B cell (primary cell): ENCODE results near the gene PTPRN2. TPM values are rescaled to one million over a fixed set of nuclear protein-coding genes. Genes with fewer than 3 reads are reported as not detected.

Experiments used
- ATAC-seq: fragments of 200-7000 bp; cut with Tn5 transposase; one replicate; pipeline ENCODE4 v1.10.0; 2021; ENCODE audit warnings: low read depth, mild to moderate bottlenecking, moderate number of reproducible peaks, moderate library complexity
- CTCF ChIA-PET: fragments of 350-600 bp; sonication (Branson Sonifier 250); formaldehyde crosslinking; loops from one replicate; lab custom pipeline; 2021; ENCODE audit warnings: antibody characterized with exemption, inconsistent platforms; lab: Charles Lee
- POLR2A ChIA-PET: fragments of 350-600 bp; sonication (Branson Sonifier 250); formaldehyde crosslinking; loops from one replicate; lab custom pipeline; 2021; ENCODE audit warnings: antibody characterized with exemption; lab: Charles Lee
- DNase-seq: peaks from one replicate; pipeline ENCODE4 v3.0.0; 2013
- H2AFZ ChIP-seq: 2 replicates; pipeline ENCODE4 v1.6.1; 2012; ENCODE audit warnings: mild to moderate bottlenecking, low read depth, low read length; ENCODE audit not compliant: insufficient read depth, poor library complexity, severe bottlenecking
- H3K27ac ChIP-seq, 2 donors: 1 replicate in 1 of 2; 2 replicates in 1 of 2; pipeline ENCODE4 v1.5.1; 2012 to 2013; ENCODE audit warnings: low read length in 2 of 2, mild to moderate bottlenecking in 2 of 2, moderate library complexity in 1 of 2
- H3K27me3 ChIP-seq, 4 experiments: fragments of 200-600 bp in 1 of 4; sonication (generic) in 1 of 4; replicated peaks in 1 of 4; 1 replicate in 2 of 4; 2 replicates in 2 of 4; pipeline versions ENCODE4 v1.6.1 to v1.7.0; 2013 to 2016; ENCODE audit warnings: low read length in 3 of 4, mild to moderate bottlenecking in 2 of 4, mixed read lengths in 1 of 4, moderate library complexity in 1 of 4; ENCODE audit not compliant: insufficient read depth in 4 of 4, control insufficient read depth in 3 of 4; ENCODE audit errors: control extremely low read depth in 1 of 4
- H3K36me3 ChIP-seq, 2 experiments: replicated peaks in 1 of 2; 1 replicate in 1 of 2; 2 replicates in 1 of 2; pipeline versions ENCODE4 v1.6.1 to v1.7.1; 2013; ENCODE audit warnings: low read length in 1 of 2; ENCODE audit not compliant: insufficient read depth in 2 of 2, control insufficient read depth in 1 of 2; ENCODE audit errors: control extremely low read depth in 1 of 2, extremely low read depth in 1 of 2
- H3K4me1 ChIP-seq, 2 donors: fragments of 200-600 bp in 1 of 2; sonication (generic) in 1 of 2; 1 replicate in 1 of 2; 2 replicates in 1 of 2; pipeline versions ENCODE4 v1.5.1 to v1.6.1; 2013 to 2017; ENCODE audit warnings: low read length in 2 of 2; ENCODE audit not compliant: control insufficient read depth in 2 of 2, insufficient read depth in 2 of 2
- H3K4me2 ChIP-seq: replicated peaks from 2 replicates; pipeline ENCODE3; 2012; ENCODE audit warnings: mild to moderate bottlenecking, low read depth, low read length; ENCODE audit not compliant: poor library complexity, severe bottlenecking
- H3K4me3 ChIP-seq, 5 experiments: fragments of 200-600 bp in 1 of 5; sonication (generic) in 1 of 5; 1 replicate in 3 of 5; 2 replicates in 2 of 5; pipeline versions ENCODE4 v1.5.1 to v1.7.0; 2011 to 2016; ENCODE audit warnings: low read length in 4 of 5, mild to moderate bottlenecking in 4 of 5, low read depth in 2 of 5, control low read depth in 1 of 5, moderate library complexity in 1 of 5; ENCODE audit not compliant: insufficient read depth in 1 of 5; ENCODE audit errors: control extremely low read depth in 1 of 5, extremely low read depth in 1 of 5
- H3K79me2 ChIP-seq: fragments of 200-600 bp; sonication (generic); one replicate; pipeline ENCODE4 v1.6.0; 2016; ENCODE audit warnings: low read length; ENCODE audit not compliant: control insufficient read depth, insufficient read depth
- H3K9ac ChIP-seq: fragments of 200-600 bp; sonication (generic); 2 replicates; pipeline ENCODE4 v1.6.1; 2017; ENCODE audit warnings: mild to moderate bottlenecking, low read length, moderate library complexity
- H3K9me3 ChIP-seq, 3 donors: one replicate each; pipeline versions ENCODE4 v1.6.1 to v1.7.1; 2013; ENCODE audit warnings: low read length in 2 of 3; ENCODE audit not compliant: control insufficient read depth in 2 of 3, insufficient read depth in 1 of 3; ENCODE audit errors: control extremely low read depth in 1 of 3
- H4K20me1 ChIP-seq: 2 replicates; pipeline ENCODE4 v1.6.0; 2012; ENCODE audit warnings: mild to moderate bottlenecking, low read length; ENCODE audit not compliant: insufficient read depth, control insufficient read depth, poor library complexity, severe bottlenecking
- H3K27ac Mint-ChIP-seq: one replicate; pipeline ENCODE4 v1.8.0; 2021; ENCODE audit warnings: mixed read lengths
- H3K27me3 Mint-ChIP-seq: one replicate; pipeline ENCODE4 v1.8.0; 2021; ENCODE audit warnings: mixed read lengths
- H3K4me1 Mint-ChIP-seq: one replicate; pipeline ENCODE4 v1.8.0; 2021; ENCODE audit warnings: mixed read lengths
- H3K4me3 Mint-ChIP-seq: one replicate; pipeline ENCODE4 v1.8.0; 2021; ENCODE audit warnings: mixed read lengths
- H3K9me3 Mint-ChIP-seq: one replicate; pipeline ENCODE4 v1.8.0; 2022; ENCODE audit warnings: mixed read lengths; ENCODE audit not compliant: insufficient read depth
- EZH2 ChIP-seq: IDR thresholded peaks from 2 replicates; pipeline ENCODE4 v1.6.1; 2012; ENCODE audit warnings: borderline replicate concordance, low read depth, mild to moderate bottlenecking, moderate library complexity, low read length; ENCODE audit not compliant: insufficient read depth, poor library complexity, severe bottlenecking
- WGBS: methylation state at CpG from one replicate; pipeline ENCODE4 v1.1.5; 2013; ENCODE audit warnings: missing lambda C conversion rate; ENCODE audit not compliant: insufficient coverage; 5-methylcytosine and 5-hydroxymethylcytosine counted together
- intact Hi-C: fragments of 100-400 bp; cut with micrococcal nuclease; formaldehyde crosslinking; loops from one replicate; pipeline ENCODE4 v1.10.0; 2022
- polyA plus RNA-seq: library from polyadenylated mRNA; depleted of rRNA; stranded (reverse); fragments of >200 nt; gene quantifications from 2 replicates; pipeline ENCODE4 v1.2.3, GENCODE V29; 2012
- total RNA-seq, 2 donors: library from RNA; stranded (reverse); fragments of 120-200 nt in 1 of 2; gene quantifications; 1 replicate in 1 of 2; 2 replicates in 1 of 2; pipeline versions ENCODE4 v1.2.3 to v1.2.4, GENCODE V29; 2013 to 2022
- TF ChIP-seq, protein P1 (sequence below): fragments of 200-600 bp; IDR thresholded peaks from one replicate; pipeline ENCODE4 v1.8.0; 2022; ENCODE audit warnings: antibody characterized with exemption, mild to moderate bottlenecking

PTPRN2 gene
- total and polyA plus RNA-seq, 2 donors (not counting 1 experiment from before 2014, with no cell fraction given): 2.0 to 5.0 TPM

DNA sequence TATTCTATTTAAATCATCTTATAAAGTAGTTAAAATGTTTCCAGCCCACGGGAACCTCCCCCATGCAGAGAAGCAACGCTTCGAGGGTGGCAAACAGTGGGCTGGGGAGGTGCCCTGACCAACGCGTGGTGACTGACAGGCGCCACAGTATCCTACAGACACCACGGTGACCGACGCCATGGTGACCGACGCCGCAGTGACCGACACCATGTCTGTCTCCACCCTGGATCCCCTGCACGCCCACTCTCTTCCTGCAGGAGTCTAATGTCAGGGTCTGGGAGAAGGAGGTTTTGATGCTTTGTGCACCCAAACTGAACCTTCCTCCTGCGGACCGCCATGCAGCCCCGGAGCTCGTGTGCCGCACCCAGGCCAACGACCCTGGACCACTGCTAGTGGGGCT, 464.4 kb downstream of the PTPRN2 start:
- Mint-ChIP-seq H3K27me3 (no peaks in the 10 kb centered on the region), H3K27ac (no peak overlapping the region), H3K9me3 (peaks cover 10% of the 10 kb centered on the region), H3K4me1 (no peaks in the 10 kb centered on the region), H3K4me3 (no peak overlapping the region)
- H3K4me1 ChIP-seq: no peaks in the 10 kb centered on the region
- H3K27me3 ChIP-seq: no peaks in the 10 kb centered on the region
- ChIA-PET POLR2A (no interaction called here), CTCF (no interaction called here)
- intact Hi-C loops: no loop called here
- DNase-seq: no peak
- no peak overlapping the region for H3K4me3 ChIP-seq
- no peaks in the 10 kb centered on the region for H3K36me3 ChIP-seq
- no peak overlapping the region for H2AFZ ChIP-seq
- TF ChIP-seq, protein P1, sequence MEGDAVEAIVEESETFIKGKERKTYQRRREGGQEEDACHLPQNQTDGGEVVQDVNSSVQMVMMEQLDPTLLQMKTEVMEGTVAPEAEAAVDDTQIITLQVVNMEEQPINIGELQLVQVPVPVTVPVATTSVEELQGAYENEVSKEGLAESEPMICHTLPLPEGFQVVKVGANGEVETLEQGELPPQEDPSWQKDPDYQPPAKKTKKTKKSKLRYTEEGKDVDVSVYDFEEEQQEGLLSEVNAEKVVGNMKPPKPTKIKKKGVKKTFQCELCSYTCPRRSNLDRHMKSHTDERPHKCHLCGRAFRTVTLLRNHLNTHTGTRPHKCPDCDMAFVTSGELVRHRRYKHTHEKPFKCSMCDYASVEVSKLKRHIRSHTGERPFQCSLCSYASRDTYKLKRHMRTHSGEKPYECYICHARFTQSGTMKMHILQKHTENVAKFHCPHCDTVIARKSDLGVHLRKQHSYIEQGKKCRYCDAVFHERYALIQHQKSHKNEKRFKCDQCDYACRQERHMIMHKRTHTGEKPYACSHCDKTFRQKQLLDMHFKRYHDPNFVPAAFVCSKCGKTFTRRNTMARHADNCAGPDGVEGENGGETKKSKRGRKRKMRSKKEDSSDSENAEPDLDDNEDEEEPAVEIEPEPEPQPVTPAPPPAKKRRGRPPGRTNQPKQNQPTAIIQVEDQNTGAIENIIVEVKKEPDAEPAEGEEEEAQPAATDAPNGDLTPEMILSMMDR: no peak
- TF ChIP-seq EZH2: no peak
- no peak overlapping the region for H3K9ac ChIP-seq
- no peak overlapping the region for H3K27ac ChIP-seq
- H4K20me1 ChIP-seq: no peaks in the 10 kb centered on the region
- WGBS: 97% methylated on average over 19 of the region's 20 CpGs
- no peak for ATAC-seq
- no peak overlapping the region for H3K4me2 ChIP-seq
- peaks cover 0 to 73% (median 2%) of the 10 kb centered on the region in 3 donors for H3K9me3 ChIP-seq
- H3K79me2 ChIP-seq: no peaks in the 10 kb centered on the region

DNA sequence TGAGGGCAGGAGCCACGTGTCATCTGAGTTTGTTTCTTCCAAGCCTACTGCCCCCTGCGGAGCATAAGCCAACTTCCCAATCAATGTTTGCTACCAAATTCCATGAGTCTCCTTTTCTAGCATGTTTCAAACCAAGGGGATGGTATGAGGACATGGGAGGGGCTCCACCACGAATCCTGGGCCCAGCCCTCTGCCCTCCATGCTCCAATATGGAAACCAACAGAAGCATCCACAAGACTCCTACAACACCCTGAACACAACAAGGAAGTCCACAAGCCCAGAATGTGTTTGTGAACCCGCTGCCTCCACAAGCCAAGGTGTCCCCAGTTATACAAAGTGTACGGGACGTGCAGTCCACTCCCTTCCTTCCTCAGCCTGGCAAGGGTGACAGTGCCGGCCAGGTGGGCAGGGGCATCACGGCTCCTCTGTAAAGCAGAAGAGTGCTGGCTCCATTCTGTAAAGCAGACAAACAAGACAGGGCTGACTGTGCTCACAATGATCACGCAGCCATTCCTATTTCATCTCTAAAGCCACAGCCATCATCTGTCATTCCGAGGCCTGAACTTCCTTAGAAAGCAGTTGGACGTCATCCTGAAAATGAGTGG, 466.1 kb downstream of the PTPRN2 start:
- CTCF ChIA-PET: no interaction called here
- Mint-ChIP-seq H3K9me3 (peaks cover 17% of the 10 kb centered on the region), H3K4me1 (no peaks in the 10 kb centered on the region), H3K27ac (no peak overlapping the region), H3K4me3 (no peak overlapping the region), H3K27me3 (no peaks in the 10 kb centered on the region)
- Histone ChIP-seq H3K9ac (no peak overlapping the region), H3K27ac (no peak overlapping the region), H3K79me2 (no peaks in the 10 kb centered on the region), H3K4me2 (no peak overlapping the region), H3K4me1 (no peaks in the 10 kb centered on the region), H4K20me1 (no peaks in the 10 kb centered on the region), H3K27me3 (no peaks in the 10 kb centered on the region), H3K9me3 (peaks cover 3 to 62% (median 9%) of the 10 kb centered on the region in 3 donors), H3K36me3 (no peaks in the 10 kb centered on the region), H3K4me3 (no peak overlapping the region), H2AFZ (no peak overlapping the region)
- WGBS: 72% methylated on average over 10 of the region's 11 CpGs
- intact Hi-C loops: no loop called here
- no peak for DNase-seq
- TF ChIP-seq, protein P1: no peak
- no peak for TF ChIP-seq EZH2
- ATAC-seq: no peak
- POLR2A ChIA-PET: no interaction called here
